ENCODE measurements around the gene CILP. TPM values are rescaled to one million over a fixed set of nuclear protein-coding genes. Genes with fewer than 3 reads are reported as not detected.

CILP gene
- total RNA-seq, 2 experiments from 2014 or later = 0.06 TPM; not detected in 1

DNA sequence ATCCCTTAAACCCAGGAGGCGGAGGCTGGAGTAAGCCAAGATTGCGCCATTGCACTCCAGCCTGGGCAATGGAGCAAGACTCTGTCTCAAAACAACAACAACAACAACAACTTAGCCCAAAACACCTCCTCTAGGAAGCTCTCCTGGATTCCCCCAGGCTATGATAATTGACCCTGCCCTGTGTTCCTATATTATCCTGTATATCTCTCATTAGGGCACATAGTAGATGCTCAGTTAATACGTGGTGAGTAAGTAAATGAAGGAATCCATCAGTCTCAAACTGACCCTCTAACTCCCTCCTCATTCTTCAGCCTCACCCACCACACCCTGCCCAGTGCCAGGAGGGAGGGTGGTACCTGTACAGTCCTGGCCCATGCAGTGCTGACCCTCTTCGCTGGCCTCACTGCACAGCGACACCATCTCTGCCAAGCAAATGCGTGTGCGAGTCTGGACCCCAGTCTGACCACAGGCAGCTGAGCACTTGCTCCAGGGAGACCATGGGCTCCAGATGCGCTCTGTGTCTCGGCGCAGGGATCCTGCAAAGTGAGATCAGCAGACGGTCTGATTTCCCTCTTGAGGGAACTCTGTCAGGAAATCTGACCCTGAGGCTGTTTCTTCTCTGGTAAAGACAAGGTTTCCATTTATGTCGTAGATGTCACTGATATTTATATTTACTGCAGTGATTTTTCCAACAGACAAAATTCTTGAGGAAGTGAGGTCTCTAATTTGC is 6.2 kb downstream of the CILP start:
- Histone ChIP-seq H3K9me2 (ENCODE audit: insufficient read depth, low read length) (no peaks in the 10 kb centered on the region), H4K20me1 (ENCODE audit: insufficient read depth, low read length) (no peaks in the 10 kb centered on the region), H2AFZ (ENCODE audit: low read length) (no peak overlapping the region), H3K4me2 (ENCODE audit: low read length) (no peak overlapping the region), H3K4me1 (ENCODE audit: insufficient read depth, low read length, poor library complexity, severe bottlenecking) (no peaks in the 10 kb centered on the region), H3K4me3 (ENCODE audit: low read depth, low read length, poor library complexity, severe bottlenecking) (no peak overlapping the region), H3K79me2 (ENCODE audit: insufficient read depth, low read depth, low read length) (no peaks in the 10 kb centered on the region), H3K27ac (ENCODE audit: low read depth, low read length, poor library complexity, severe bottlenecking) (no peak overlapping the region), H3K36me3 (ENCODE audit: insufficient read depth, low read length) (no peaks in the 10 kb centered on the region), H3K9me3 (ENCODE audit: low read length) (no peaks in the 10 kb centered on the region)
- DNase-seq (ENCODE audit: low spot score) = no peak
- intact Hi-C loops (cut with micrococcal nuclease; ENCODE audit: unreplicated experiment) = no loop called here
- TF ChIP-seq CTCF (conservative IDR thresholded peaks at IDR 0.05; ENCODE audit: low read length) (no peak), EZH2phosphoT487 (IDR thresholded peaks at IDR 0.05; ENCODE audit: borderline replicate concordance, low read depth, low read length) (no peak)
- BruUV-seq (replicated peaks) = no TSS peak
- ChIA-PET POLR2A (no interaction called here), CTCF (ENCODE audit: unreplicated experiment) (no interaction called here)

- BruUV-seq (replicated peaks) = no TSS peak
- POLR2A ChIA-PET = no interaction called here
- no peak overlapping the region for H3K27ac ChIP-seq (ENCODE audit: low read depth, low read length, poor library complexity, severe bottlenecking)
- H3K4me2 ChIP-seq (ENCODE audit: low read length) = no peak overlapping the region
- H3K4me3 ChIP-seq (ENCODE audit: low read depth, low read length, poor library complexity, severe bottlenecking) = no peak overlapping the region
- TF ChIP-seq EZH2phosphoT487 (IDR thresholded peaks at IDR 0.05; ENCODE audit: borderline replicate concordance, low read depth, low read length) = no peak
- TF ChIP-seq CTCF (conservative IDR thresholded peaks at IDR 0.05; ENCODE audit: low read length) = no peak
- no peak overlapping the region for H2AFZ ChIP-seq (ENCODE audit: low read length)
- CTCF ChIA-PET (ENCODE audit: unreplicated experiment) = no interaction called here
- no peaks in the 10 kb centered on the region for H3K4me1 ChIP-seq (ENCODE audit: insufficient read depth, low read length, poor library complexity, severe bottlenecking)
- intact Hi-C loops (cut with micrococcal nuclease; ENCODE audit: unreplicated experiment) = no loop called here
- DNase-seq (ENCODE audit: low spot score) = no peak
- no peaks in the 10 kb centered on the region for H3K9me2 ChIP-seq (ENCODE audit: insufficient read depth, low read length)
- H3K9me3 ChIP-seq (ENCODE audit: low read length) = no peaks in the 10 kb centered on the region
- H4K20me1 ChIP-seq (ENCODE audit: insufficient read depth, low read length) = no peaks in the 10 kb centered on the region
- H3K36me3 ChIP-seq (ENCODE audit: insufficient read depth, low read length) = no peaks in the 10 kb centered on the region
- H3K79me2 ChIP-seq (ENCODE audit: insufficient read depth, low read depth, low read length) = no peaks in the 10 kb centered on the region
Observed at GRCh38 chr15:65204236-65204930, 6.9 kb downstream of the CILP start.

DNA sequence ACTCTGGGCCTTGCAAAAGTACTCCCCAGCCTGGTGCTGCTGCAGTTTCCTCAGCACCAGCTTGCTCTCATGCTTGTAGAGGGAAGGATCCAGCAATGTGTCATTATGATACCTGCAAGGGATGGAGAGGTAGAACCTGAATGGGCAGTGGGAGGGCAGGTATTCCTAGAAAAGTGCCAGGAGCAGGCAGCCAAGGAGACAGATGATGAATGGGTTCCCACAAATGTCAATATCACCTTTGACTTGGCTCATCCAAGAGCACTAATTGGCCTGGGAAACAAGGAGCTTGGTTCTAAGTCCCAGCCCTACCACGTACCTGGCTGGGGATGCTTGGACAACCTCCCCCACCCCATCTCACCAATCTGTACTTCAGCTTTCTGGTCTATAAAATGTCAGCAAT is 9.4 kb downstream of the CILP start:
- no TSS peak for BruUV-seq (replicated peaks)
- intact Hi-C loops (cut with micrococcal nuclease; ENCODE audit: unreplicated experiment) = no loop called here
- Histone ChIP-seq H3K9me2 (ENCODE audit: insufficient read depth, low read length) (no peaks in the 10 kb centered on the region), H3K9me3 (ENCODE audit: low read length) (no peaks in the 10 kb centered on the region), H3K4me2 (ENCODE audit: low read length) (no peak overlapping the region), H3K4me3 (ENCODE audit: low read depth, low read length, poor library complexity, severe bottlenecking) (no peak overlapping the region), H2AFZ (ENCODE audit: low read length) (no peak overlapping the region), H3K36me3 (ENCODE audit: insufficient read depth, low read length) (no peaks in the 10 kb centered on the region), H3K79me2 (ENCODE audit: insufficient read depth, low read depth, low read length) (no peaks in the 10 kb centered on the region), H3K4me1 (ENCODE audit: insufficient read depth, low read length, poor library complexity, severe bottlenecking) (no peaks in the 10 kb centered on the region), H3K27ac (ENCODE audit: low read depth, low read length, poor library complexity, severe bottlenecking) (no peak overlapping the region), H4K20me1 (ENCODE audit: insufficient read depth, low read length) (no peaks in the 10 kb centered on the region)
- no peak for DNase-seq (ENCODE audit: low spot score)
- no peak for TF ChIP-seq EZH2phosphoT487 (IDR thresholded peaks at IDR 0.05; ENCODE audit: borderline replicate concordance, low read depth, low read length)
- TF ChIP-seq CTCF (conservative IDR thresholded peaks at IDR 0.05; ENCODE audit: low read length) = no peak
- POLR2A ChIA-PET = interaction anchor here (0.6 to 1.2 kb wide), 2 partner anchors 32 to 85 kb away, joined by 3 read pairs; partner anchors contain the start of gene PARP16
- CTCF ChIA-PET (ENCODE audit: unreplicated experiment) = no interaction called here

All from OCI-LY7 (cell line).